HEK293 (cell line): ENCODE results near the gene ENAH.
A peak's percentile ranks its signal among the peaks of the same experiment; 100 is the strongest.

Source experiments
- AEBP2 ChIP-seq: fragments of 450-650 bp; formaldehyde crosslinking; IDR thresholded peaks from 2 replicates; pipeline ENCODE4 v1.5.1; 2016; ENCODE audit warnings: missing biosample characterization, missing genetic modification characterization, borderline replicate concordance
- BCL6B ChIP-seq: fragments of 450-650 bp; formaldehyde crosslinking; IDR thresholded peaks from 2 replicates; pipeline ENCODE4 v1.5.1; 2017; ENCODE audit warnings: missing biosample characterization, missing genetic modification characterization
- GLIS2 ChIP-seq: fragments of 450-650 bp; formaldehyde crosslinking; IDR thresholded peaks from 2 replicates; pipeline ENCODE4 v1.5.1; 2016; ENCODE audit warnings: missing biosample characterization, missing genetic modification characterization
- HIC1 ChIP-seq: fragments of 450-650 bp; formaldehyde crosslinking; IDR thresholded peaks from 2 replicates; pipeline ENCODE4 v1.5.1; 2016; ENCODE audit warnings: missing biosample characterization, missing genetic modification characterization
- KLF7 ChIP-seq: fragments of 450-650 bp; formaldehyde crosslinking; IDR thresholded peaks from 2 replicates; pipeline ENCODE4 v1.5.1; 2016; ENCODE audit warnings: missing biosample characterization, missing genetic modification characterization, borderline replicate concordance
- MZF1 ChIP-seq: fragments of 450-650 bp; formaldehyde crosslinking; IDR thresholded peaks from 2 replicates; pipeline ENCODE4 v1.5.1; 2017; ENCODE audit warnings: missing biosample characterization, missing genetic modification characterization, borderline replicate concordance
- OVOL3 ChIP-seq: fragments of 450-650 bp; formaldehyde crosslinking; IDR thresholded peaks from 2 replicates; pipeline ENCODE4 v1.5.1; 2016; ENCODE audit warnings: missing biosample characterization, missing genetic modification characterization
- PRDM10 ChIP-seq: fragments of 450-650 bp; formaldehyde crosslinking; IDR thresholded peaks from 2 replicates; pipeline ENCODE4 v1.5.1; 2016; ENCODE audit warnings: missing biosample characterization, missing genetic modification characterization
- SCRT1 ChIP-seq: fragments of 450-650 bp; formaldehyde crosslinking; IDR thresholded peaks from 2 replicates; pipeline ENCODE4 v1.5.1; 2016; ENCODE audit warnings: missing biosample characterization, missing genetic modification characterization, borderline replicate concordance
- ZBTB21 ChIP-seq: fragments of 450-650 bp; formaldehyde crosslinking; IDR thresholded peaks from 2 replicates; pipeline ENCODE4 v1.5.1; 2017; ENCODE audit warnings: missing biosample characterization, missing genetic modification characterization
- ZFP41 ChIP-seq: fragments of 450-650 bp; formaldehyde crosslinking; IDR thresholded peaks from 2 replicates; pipeline ENCODE4 v1.5.1; 2016; ENCODE audit warnings: missing biosample characterization, missing genetic modification characterization, borderline replicate concordance
- ZNF132 ChIP-seq: fragments of 450-650 bp; formaldehyde crosslinking; IDR thresholded peaks from 2 replicates; pipeline ENCODE4 v1.5.1; 2017; ENCODE audit warnings: missing biosample characterization, missing genetic modification characterization, borderline replicate concordance
- ZNF140 ChIP-seq: fragments of 450-650 bp; formaldehyde crosslinking; IDR thresholded peaks from 2 replicates; pipeline ENCODE4 v1.5.1; 2016; ENCODE audit warnings: missing biosample characterization, missing genetic modification characterization
- ZNF18 ChIP-seq: fragments of 450-650 bp; formaldehyde crosslinking; IDR thresholded peaks from 2 replicates; pipeline ENCODE4 v1.5.1; 2016; ENCODE audit warnings: missing biosample characterization, missing genetic modification characterization
- ZNF292 ChIP-seq: fragments of 450-650 bp; formaldehyde crosslinking; IDR thresholded peaks from 2 replicates; pipeline ENCODE4 v1.5.1; 2016; ENCODE audit warnings: low read depth, missing biosample characterization, missing genetic modification characterization, borderline replicate concordance
- ZNF324 ChIP-seq: fragments of 450-650 bp; formaldehyde crosslinking; IDR thresholded peaks from 2 replicates; pipeline ENCODE4 v1.5.1; 2016; ENCODE audit warnings: missing biosample characterization, missing genetic modification characterization
- ZNF433 ChIP-seq: fragments of 450-650 bp; formaldehyde crosslinking; IDR thresholded peaks from 2 replicates; pipeline ENCODE4 v1.5.1; 2016; ENCODE audit warnings: missing biosample characterization, missing genetic modification characterization, low read depth
- ZNF48 ChIP-seq: fragments of 450-650 bp; formaldehyde crosslinking; IDR thresholded peaks from 2 replicates; pipeline ENCODE4 v1.5.1; 2016; ENCODE audit warnings: missing biosample characterization, missing genetic modification characterization
- ZNF521 ChIP-seq: fragments of 450-650 bp; formaldehyde crosslinking; IDR thresholded peaks from 2 replicates; pipeline ENCODE4 v1.5.1; 2017; ENCODE audit warnings: missing biosample characterization, mild to moderate bottlenecking, missing genetic modification characterization
- ZNF544 ChIP-seq: fragments of 450-650 bp; formaldehyde crosslinking; IDR thresholded peaks from 2 replicates; pipeline ENCODE4 v1.5.0; 2017; ENCODE audit warnings: missing biosample characterization, missing genetic modification characterization
- ZNF596 ChIP-seq: fragments of 450-650 bp; IDR thresholded peaks from 2 replicates; pipeline ENCODE4 v1.5.0; 2018; ENCODE audit warnings: missing biosample characterization, mild to moderate bottlenecking, missing genetic modification characterization, moderate library complexity
- ZNF677 ChIP-seq: fragments of 450-650 bp; IDR thresholded peaks from 2 replicates; pipeline ENCODE4 v1.5.0; 2018; ENCODE audit warnings: missing biosample characterization, mild to moderate bottlenecking, missing genetic modification characterization, moderate library complexity
- ZNF76 ChIP-seq: fragments of 450-650 bp; formaldehyde crosslinking; IDR thresholded peaks from 2 replicates; pipeline ENCODE4; 2016; ENCODE audit warnings: low read depth, missing biosample characterization, missing genetic modification characterization, borderline replicate concordance
- ZNF791 ChIP-seq: fragments of 450-650 bp; formaldehyde crosslinking; IDR thresholded peaks from 2 replicates; pipeline ENCODE4 v1.5.1; 2016; ENCODE audit warnings: missing biosample characterization, missing genetic modification characterization
- ZNF792 ChIP-seq: fragments of 450-650 bp; formaldehyde crosslinking; IDR thresholded peaks from 2 replicates; pipeline ENCODE4 v1.5.1; 2016; ENCODE audit warnings: missing biosample characterization, missing genetic modification characterization
- ZSCAN18 ChIP-seq: fragments of 450-650 bp; formaldehyde crosslinking; IDR thresholded peaks from 2 replicates; pipeline ENCODE4 v1.5.1; 2016; ENCODE audit warnings: missing biosample characterization, missing genetic modification characterization
- ZXDB ChIP-seq: fragments of 450-650 bp; formaldehyde crosslinking; IDR thresholded peaks from 2 replicates; pipeline ENCODE4 v1.5.1; 2016; ENCODE audit warnings: missing biosample characterization, missing genetic modification characterization

The ENAH gene

GRCh38 chr1:225651872-225652728, 823 bp downstream of the ENAH start (continued):
- TF ChIP-seq ZSCAN18 (tag by site-specific recombination) = no peak
- TF ChIP-seq OVOL3 = no peak
- TF ChIP-seq ZNF791 (tag by site-specific recombination) = no peak
- TF ChIP-seq ZNF596 = no peak
- peak; percentile 92 for TF ChIP-seq MZF1 (tag by site-specific recombination)
- TF ChIP-seq GLIS2 (tag by site-specific recombination) = no peak
- TF ChIP-seq ZNF292 (tag by site-specific recombination) = no peak
- 0 out of 2 replicates have a peak, but pooled peaks have one; percentile 16 for TF ChIP-seq ZNF18
- no peak for TF ChIP-seq ZNF544 (tag by site-specific recombination)
- no peak for TF ChIP-seq ZNF132
- peak; percentile 89 for TF ChIP-seq PRDM10 (tag by site-specific recombination)
- peak; percentile 54 for TF ChIP-seq ZXDB (tag by site-specific recombination)
- TF ChIP-seq ZFP41 (tag by site-specific recombination) = no peak
- peak; percentile 39; the same call in 1 of the 2 replicates for TF ChIP-seq SCRT1
- peak; percentile 31; the same call in 1 of the 2 replicates for TF ChIP-seq KLF7 (tag by site-specific recombination)
- no peak for TF ChIP-seq BCL6B (tag by site-specific recombination)
- TF ChIP-seq ZNF76 (tag by site-specific recombination) = no peak
- TF ChIP-seq ZNF433 (tag by site-specific recombination) = no peak
- no peak for TF ChIP-seq ZNF677 (tag by site-specific recombination)
- peak; percentile 54; the same call in 1 of the 2 replicates for TF ChIP-seq ZNF792 (tag by site-specific recombination)
- no peak for TF ChIP-seq AEBP2
- no peak for TF ChIP-seq ZNF48 (tag by site-specific recombination)
- TF ChIP-seq ZNF324 (tag by site-specific recombination) = no peak
- no peak for TF ChIP-seq ZNF521 (tag by site-specific recombination)
- no peak; the same call in 1 of the 2 replicates for TF ChIP-seq HIC1 (tag by site-specific recombination)
- no peak for TF ChIP-seq ZNF140 (tag by site-specific recombination)
- TF ChIP-seq ZBTB21 (tag by site-specific recombination) = no peak
